Central memory CD4-positive, alpha-beta T cell (primary cell): Measurements from ENCODE around the gene INTS13.
"Not testable (repeated sequence)": the region's sequence is repeated elsewhere in the genome, so short reads cannot be mapped to it uniquely, and the experiment has no call there.

Experiments used
- DNase-seq: peaks from one replicate; pipeline ENCODE4 v3.0.0; 2022
- total RNA-seq, 3 experiments: gene quantifications; one replicate each; lab custom pipeline; 2026; lab: John Stamatoyannopoulos, UW

The INTS13 gene
- total RNA-seq: 27.6 to 87.4 (median 51.2) reads per million in 3 experiments

- peak; percentile 95 for DNase-seq
Measured at GRCh38 chr12:26937863-26938700, at the start of gene INTS13, which contains the start of gene FGFR1OP2. Gene INTS13 (minus strand): TSS chr12:26937981. CDS start chr12:26936803, 1,178 bp downstream. Gene FGFR1OP2 (plus strand): TSS chr12:26938470. CDS start chr12:26954159, 15,689 bp downstream.

GRCh38 chr12:26982866-26983265 is 45.1 kb upstream of the INTS13 start:
- no peak for DNase-seq

- no peak for DNase-seq
Measured at GRCh38 chr12:26979733-26980132, 42.0 kb upstream of the INTS13 start.

GRCh38 chr12:26978801-26979200 is 41.0 kb upstream of the INTS13 start:
- DNase-seq: no peak

- DNase-seq: no peak
Measured at GRCh38 chr12:26976687-26977086, 38.9 kb upstream of the INTS13 start.

GRCh38 chr12:26971963-26972362 is 34.2 kb upstream of the INTS13 start:
- peak; percentile 66 for DNase-seq

GRCh38 chr12:26970136-26970535 is 32.4 kb upstream of the INTS13 start:
- no peak for DNase-seq

GRCh38 chr12:26966842-26967241 is 29.1 kb upstream of the INTS13 start:
- DNase-seq: no peak

GRCh38 chr12:26963413-26963812 is 25.6 kb upstream of the INTS13 start:
- no peak for DNase-seq

- DNase-seq: no peak
Measured at GRCh38 chr12:26961803-26962202, 24.0 kb upstream of the INTS13 start.

GRCh38 chr12:26961391-26961790 is 23.6 kb upstream of the INTS13 start:
- not testable (repeated sequence) for DNase-seq

GRCh38 chr12:26954027-26954426 is 16.2 kb upstream of the INTS13 start:
- no peak for DNase-seq

- DNase-seq: no peak
Measured at GRCh38 chr12:26953447-26953846, 15.7 kb upstream of the INTS13 start.

GRCh38 chr12:26948309-26948708 is 10.5 kb upstream of the INTS13 start:
- no peak for DNase-seq

GRCh38 chr12:26941215-26941594 is 3.4 kb upstream of the INTS13 start:
- DNase-seq: peak; percentile 22

GRCh38 chr12:26940516-26941214 is 2.9 kb upstream of the INTS13 start:
- peak; percentile 17 for DNase-seq

GRCh38 chr12:26939953-26940352 is 2.2 kb upstream of the INTS13 start:
- no peak for DNase-seq

GRCh38 chr12:26939192-26939832 is 1.5 kb upstream of the INTS13 start:
- DNase-seq: no peak

GRCh38 chr12:26938701-26939062 is 901 bp upstream of the INTS13 start:
- no peak for DNase-seq

GRCh38 chr12:26937443-26937862 is 328 bp downstream of the INTS13 start:
- no peak for DNase-seq

GRCh38 chr12:26936559-26937442 is 980 bp downstream of the INTS13 start:
- peak; percentile 19 for DNase-seq

- DNase-seq: no peak
Measured at GRCh38 chr12:26935636-26936378, 2.0 kb downstream of the INTS13 start.
